Measurements from ENCODE around the gene NBEAL2.

NBEAL2 gene

DNA sequence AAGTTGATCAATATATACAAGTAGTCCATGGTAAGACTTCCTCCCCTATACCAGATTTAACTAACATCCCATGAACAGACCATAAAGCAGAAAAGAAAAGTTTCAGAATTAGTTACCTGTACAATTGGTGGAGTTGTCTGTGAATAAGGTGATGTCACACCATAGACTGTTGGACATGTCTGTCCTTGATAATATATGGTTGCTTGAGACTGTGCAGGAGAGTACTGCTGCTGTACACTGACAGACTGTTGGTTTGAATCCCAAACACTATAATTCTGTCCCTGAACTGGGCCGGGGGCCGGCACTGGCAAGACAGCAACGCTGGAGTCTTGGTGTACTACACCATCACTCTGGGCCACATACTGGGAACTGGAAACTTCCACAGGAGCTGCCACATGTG, 77.2 kb downstream of the NBEAL2 start:
- H3K27ac ChIP-seq = no peak overlapping the region
- TF ChIP-seq, protein P1, sequence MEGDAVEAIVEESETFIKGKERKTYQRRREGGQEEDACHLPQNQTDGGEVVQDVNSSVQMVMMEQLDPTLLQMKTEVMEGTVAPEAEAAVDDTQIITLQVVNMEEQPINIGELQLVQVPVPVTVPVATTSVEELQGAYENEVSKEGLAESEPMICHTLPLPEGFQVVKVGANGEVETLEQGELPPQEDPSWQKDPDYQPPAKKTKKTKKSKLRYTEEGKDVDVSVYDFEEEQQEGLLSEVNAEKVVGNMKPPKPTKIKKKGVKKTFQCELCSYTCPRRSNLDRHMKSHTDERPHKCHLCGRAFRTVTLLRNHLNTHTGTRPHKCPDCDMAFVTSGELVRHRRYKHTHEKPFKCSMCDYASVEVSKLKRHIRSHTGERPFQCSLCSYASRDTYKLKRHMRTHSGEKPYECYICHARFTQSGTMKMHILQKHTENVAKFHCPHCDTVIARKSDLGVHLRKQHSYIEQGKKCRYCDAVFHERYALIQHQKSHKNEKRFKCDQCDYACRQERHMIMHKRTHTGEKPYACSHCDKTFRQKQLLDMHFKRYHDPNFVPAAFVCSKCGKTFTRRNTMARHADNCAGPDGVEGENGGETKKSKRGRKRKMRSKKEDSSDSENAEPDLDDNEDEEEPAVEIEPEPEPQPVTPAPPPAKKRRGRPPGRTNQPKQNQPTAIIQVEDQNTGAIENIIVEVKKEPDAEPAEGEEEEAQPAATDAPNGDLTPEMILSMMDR (IDR thresholded peaks at IDR 0.05) = no peak
- DNase-seq = no peak
- no peak overlapping the region for H3K4me3 ChIP-seq
- no peaks in the 10 kb centered on the region for H3K9me3 ChIP-seq
- peaks cover 0 to 17% (median 2%) of the 10 kb centered on the region in 4 donors for H3K4me1 ChIP-seq
- intact Hi-C loops (cut with DNase I; ENCODE audit: low total_unique reads) = no loop called here
- H3K27me3 ChIP-seq = no peaks in the 10 kb centered on the region
- peaks cover 7 to 35% (median 33%) of the 10 kb centered on the region in 3 donors for H3K36me3 ChIP-seq

DNA sequence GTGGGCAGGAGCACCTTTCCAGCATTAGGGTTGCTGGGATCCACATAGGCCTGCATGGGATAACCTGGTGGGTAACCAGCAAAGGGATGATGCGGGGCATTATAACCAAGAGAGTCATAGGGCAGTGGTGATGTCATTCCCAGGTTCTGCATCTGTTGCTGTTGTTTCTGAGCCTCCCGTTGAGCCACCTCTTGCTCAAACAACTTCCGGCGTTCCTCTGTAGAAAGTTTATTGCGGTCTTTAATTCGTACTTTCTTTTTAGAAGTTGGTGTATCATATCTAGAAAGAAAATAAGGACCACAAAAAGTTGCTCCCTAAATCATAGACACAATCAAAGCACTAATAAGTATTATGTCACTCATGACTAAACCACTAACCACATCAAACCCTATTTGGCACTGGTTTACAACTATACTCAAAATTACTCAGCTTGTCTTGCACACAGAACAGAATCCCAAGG, 77.8 kb downstream of the NBEAL2 start:
- DNase-seq = no peak
- Histone ChIP-seq H3K4me1 (peaks cover 0 to 17% (median 2%) of the 10 kb centered on the region in 4 donors), H3K36me3 (peaks cover 7 to 34% (median 32%) of the 10 kb centered on the region in 3 donors), H3K4me3 (no peak overlapping the region), H3K27ac (no peak overlapping the region), H3K9me3 (no peaks in the 10 kb centered on the region), H3K27me3 (no peaks in the 10 kb centered on the region)
- intact Hi-C loops (cut with DNase I; ENCODE audit: low total_unique reads) = no loop called here
- TF ChIP-seq, protein P1 (IDR thresholded peaks at IDR 0.05) = no peak

All from tibial artery (tissue), 4 donors.